ENCODE measurements around the gene H2BK1. TPM values are rescaled to one million over a fixed set of nuclear protein-coding genes. Genes with fewer than 3 reads are reported as not detected.

The H2BK1 gene
- total and polyA plus RNA-seq, 2 of the 13 experiments (the other 11 are each of a cell fraction or from before 2014, with no cell fraction given): not detected

DNA sequence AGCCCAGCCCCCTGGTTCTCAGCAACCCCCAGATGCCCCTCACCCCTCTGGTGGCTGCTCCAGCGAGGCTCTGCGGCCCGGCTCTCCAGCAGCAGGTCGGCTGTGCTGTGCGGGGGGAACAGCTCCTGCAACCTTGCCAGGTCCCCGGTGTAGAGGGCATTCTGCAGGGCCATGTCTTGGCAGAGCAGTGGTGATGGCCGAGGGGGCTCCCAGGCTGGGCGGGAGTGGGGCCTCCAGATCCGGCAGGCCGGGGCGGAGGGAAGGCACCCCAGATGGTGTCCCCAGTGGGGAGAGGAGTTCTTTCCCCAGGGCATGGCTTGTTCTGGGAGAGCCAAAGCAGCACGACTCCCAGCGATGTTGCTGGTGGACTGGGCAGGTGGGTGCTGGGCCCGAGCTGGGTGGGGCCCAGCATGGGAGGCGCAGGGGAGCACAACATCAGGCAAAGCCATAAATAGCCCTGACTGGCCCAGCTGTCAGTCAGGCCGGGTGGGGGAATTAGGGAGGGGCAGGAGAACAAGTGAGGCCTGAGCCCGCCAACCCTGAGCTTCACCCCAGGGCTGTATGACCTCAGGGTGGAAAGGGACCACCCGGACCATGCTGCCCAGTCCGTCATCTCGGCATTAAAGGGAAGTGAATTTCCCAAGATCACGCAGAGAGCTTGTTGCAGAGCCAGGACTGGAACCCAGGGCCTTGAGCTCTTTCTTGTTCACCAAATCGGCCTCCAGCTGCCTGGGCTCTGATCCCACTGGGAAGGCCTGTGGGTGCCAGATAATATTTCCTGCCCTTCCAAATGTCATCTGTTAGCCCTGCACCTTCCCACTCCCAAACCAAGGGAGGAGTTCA lies 22.7 kb downstream of the H2BK1 start:
- FAIRE-seq: no peak
- BruUV-seq (replicated peaks): no TSS peak
- Histone ChIP-seq H3K9ac (ENCODE audit: insufficient read depth, low read depth, low read length) (no peak overlapping the region), H3K4me1 (ENCODE audit: insufficient read depth, low read length) (no peaks in the 10 kb centered on the region), H3K4me2 (ENCODE audit: low read depth, low read length) (no peak overlapping the region), H3K27ac (ENCODE audit: extremely low read length, insufficient read depth, low read length) (no peak overlapping the region), H4K20me1 (ENCODE audit: insufficient read depth, low read length) (no peaks in the 10 kb centered on the region), H2AFZ (ENCODE audit: low read length) (no peak overlapping the region), H3K79me2 (ENCODE audit: insufficient read depth, low read length) (no peaks in the 10 kb centered on the region), H3K9me3 (ENCODE audit: low read length) (no peaks in the 10 kb centered on the region), H3K36me3 (replicated peaks in 1 of 2; ENCODE audit: control insufficient read depth in 1 of 2, insufficient read depth in 2 of 2, low read length in 2 of 2) (no peaks in the 10 kb centered on the region), H3K4me3 (replicated peaks in 1 of 3; ENCODE audit: insufficient read depth in 1 of 3, low read depth in 2 of 3, low read length in 3 of 3) (no peak overlapping the region), H3K27me3 (ENCODE audit: control insufficient read depth in 1 of 2, insufficient read depth in 2 of 2, low read length in 2 of 2) (peaks cover 3 to 42% of the 10 kb centered on the region in 2 experiments; a peak in 3 of 5 replicates)
- WGBS (ENCODE audit: low lambda C conversion rate): 38% methylated on average over 15 of the region's 22 CpGs
- intact Hi-C loops (cut with micrococcal nuclease; ENCODE audit: unreplicated experiment): no loop called here
- ATAC-seq: peak; percentile 10; the same call in 1 of the 3 replicates
- in situ Hi-C loops (cut with HindIII; ENCODE audit: extremely low pct_ligation_motif_present, low pct_unique_long_range_greater_than_20kb): no loop called here
- POLR2A ChIA-PET: no interaction called here
- CTCF ChIA-PET (ENCODE audit: low intra/inter-chr PET ratio, low total read pairs): no interaction called here
- no peak for DNase-seq (ENCODE audit: low spot score)
- TF ChIP-seq ZNF484 (CRISPR knock-in tag; IDR thresholded peaks at IDR 0.05; ENCODE audit: borderline replicate concordance, low read depth): no peak
- no peak for TF ChIP-seq FOSL2 (CRISPR knock-in tag; IDR thresholded peaks at IDR 0.05)
- TF ChIP-seq, protein P1, sequence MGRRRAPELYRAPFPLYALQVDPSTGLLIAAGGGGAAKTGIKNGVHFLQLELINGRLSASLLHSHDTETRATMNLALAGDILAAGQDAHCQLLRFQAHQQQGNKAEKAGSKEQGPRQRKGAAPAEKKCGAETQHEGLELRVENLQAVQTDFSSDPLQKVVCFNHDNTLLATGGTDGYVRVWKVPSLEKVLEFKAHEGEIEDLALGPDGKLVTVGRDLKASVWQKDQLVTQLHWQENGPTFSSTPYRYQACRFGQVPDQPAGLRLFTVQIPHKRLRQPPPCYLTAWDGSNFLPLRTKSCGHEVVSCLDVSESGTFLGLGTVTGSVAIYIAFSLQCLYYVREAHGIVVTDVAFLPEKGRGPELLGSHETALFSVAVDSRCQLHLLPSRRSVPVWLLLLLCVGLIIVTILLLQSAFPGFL (CRISPR knock-in tag; IDR thresholded peaks at IDR 0.05): no peak
- TF ChIP-seq, protein P2, sequence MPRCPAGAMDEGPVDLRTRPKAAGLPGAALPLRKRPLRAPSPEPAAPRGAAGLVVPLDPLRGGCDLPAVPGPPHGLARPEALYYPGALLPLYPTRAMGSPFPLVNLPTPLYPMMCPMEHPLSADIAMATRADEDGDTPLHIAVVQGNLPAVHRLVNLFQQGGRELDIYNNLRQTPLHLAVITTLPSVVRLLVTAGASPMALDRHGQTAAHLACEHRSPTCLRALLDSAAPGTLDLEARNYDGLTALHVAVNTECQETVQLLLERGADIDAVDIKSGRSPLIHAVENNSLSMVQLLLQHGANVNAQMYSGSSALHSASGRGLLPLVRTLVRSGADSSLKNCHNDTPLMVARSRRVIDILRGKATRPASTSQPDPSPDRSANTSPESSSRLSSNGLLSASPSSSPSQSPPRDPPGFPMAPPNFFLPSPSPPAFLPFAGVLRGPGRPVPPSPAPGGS (CRISPR knock-in tag; IDR thresholded peaks at IDR 0.05): no peak
- TF ChIP-seq ZNF550 (CRISPR knock-in tag; IDR thresholded peaks at IDR 0.05; ENCODE audit: borderline replicate concordance): no peak
- TF ChIP-seq ZMAT3 (CRISPR knock-in tag; conservative IDR thresholded peaks at IDR 0.05): no peak
- no peak for TF ChIP-seq ZNF235 (CRISPR knock-in tag; IDR thresholded peaks at IDR 0.05; ENCODE audit: borderline replicate concordance)
- no peak for TF ChIP-seq MIXL1 (CRISPR knock-in tag; IDR thresholded peaks at IDR 0.05)
- TF ChIP-seq NONO (IDR thresholded peaks at IDR 0.05): no peak
- TF ChIP-seq NONO (CRISPR knock-in tag; conservative IDR thresholded peaks at IDR 0.05): no peak
- TF ChIP-seq ZNF263 (CRISPR knock-in tag; IDR thresholded peaks at IDR 0.05): no peak
- TF ChIP-seq, protein P3, sequence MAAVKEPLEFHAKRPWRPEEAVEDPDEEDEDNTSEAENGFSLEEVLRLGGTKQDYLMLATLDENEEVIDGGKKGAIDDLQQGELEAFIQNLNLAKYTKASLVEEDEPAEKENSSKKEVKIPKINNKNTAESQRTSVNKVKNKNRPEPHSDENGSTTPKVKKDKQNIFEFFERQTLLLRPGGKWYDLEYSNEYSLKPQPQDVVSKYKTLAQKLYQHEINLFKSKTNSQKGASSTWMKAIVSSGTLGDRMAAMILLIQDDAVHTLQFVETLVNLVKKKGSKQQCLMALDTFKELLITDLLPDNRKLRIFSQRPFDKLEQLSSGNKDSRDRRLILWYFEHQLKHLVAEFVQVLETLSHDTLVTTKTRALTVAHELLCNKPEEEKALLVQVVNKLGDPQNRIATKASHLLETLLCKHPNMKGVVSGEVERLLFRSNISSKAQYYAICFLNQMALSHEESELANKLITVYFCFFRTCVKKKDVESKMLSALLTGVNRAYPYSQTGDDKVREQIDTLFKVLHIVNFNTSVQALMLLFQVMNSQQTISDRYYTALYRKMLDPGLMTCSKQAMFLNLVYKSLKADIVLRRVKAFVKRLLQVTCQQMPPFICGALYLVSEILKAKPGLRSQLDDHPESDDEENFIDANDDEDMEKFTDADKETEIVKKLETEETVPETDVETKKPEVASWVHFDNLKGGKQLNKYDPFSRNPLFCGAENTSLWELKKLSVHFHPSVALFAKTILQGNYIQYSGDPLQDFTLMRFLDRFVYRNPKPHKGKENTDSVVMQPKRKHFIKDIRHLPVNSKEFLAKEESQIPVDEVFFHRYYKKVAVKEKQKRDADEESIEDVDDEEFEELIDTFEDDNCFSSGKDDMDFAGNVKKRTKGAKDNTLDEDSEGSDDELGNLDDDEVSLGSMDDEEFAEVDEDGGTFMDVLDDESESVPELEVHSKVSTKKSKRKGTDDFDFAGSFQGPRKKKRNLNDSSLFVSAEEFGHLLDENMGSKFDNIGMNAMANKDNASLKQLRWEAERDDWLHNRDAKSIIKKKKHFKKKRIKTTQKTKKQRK (IDR thresholded peaks at IDR 0.05; ENCODE audit: low read length): no peak
- TF ChIP-seq ZNF749 (CRISPR knock-in tag; IDR thresholded peaks at IDR 0.05; ENCODE audit: borderline replicate concordance): no peak
- TF ChIP-seq ZNF777 (CRISPR knock-in tag; IDR thresholded peaks at IDR 0.05): no peak
- no peak for TF ChIP-seq NBN (conservative IDR thresholded peaks at IDR 0.05)
- no peak for TF ChIP-seq ZNF12 (CRISPR knock-in tag; IDR thresholded peaks at IDR 0.05)
- TF ChIP-seq SMYD3 (CRISPR knock-in tag; IDR thresholded peaks at IDR 0.05): no peak
- TF ChIP-seq, protein P4, sequence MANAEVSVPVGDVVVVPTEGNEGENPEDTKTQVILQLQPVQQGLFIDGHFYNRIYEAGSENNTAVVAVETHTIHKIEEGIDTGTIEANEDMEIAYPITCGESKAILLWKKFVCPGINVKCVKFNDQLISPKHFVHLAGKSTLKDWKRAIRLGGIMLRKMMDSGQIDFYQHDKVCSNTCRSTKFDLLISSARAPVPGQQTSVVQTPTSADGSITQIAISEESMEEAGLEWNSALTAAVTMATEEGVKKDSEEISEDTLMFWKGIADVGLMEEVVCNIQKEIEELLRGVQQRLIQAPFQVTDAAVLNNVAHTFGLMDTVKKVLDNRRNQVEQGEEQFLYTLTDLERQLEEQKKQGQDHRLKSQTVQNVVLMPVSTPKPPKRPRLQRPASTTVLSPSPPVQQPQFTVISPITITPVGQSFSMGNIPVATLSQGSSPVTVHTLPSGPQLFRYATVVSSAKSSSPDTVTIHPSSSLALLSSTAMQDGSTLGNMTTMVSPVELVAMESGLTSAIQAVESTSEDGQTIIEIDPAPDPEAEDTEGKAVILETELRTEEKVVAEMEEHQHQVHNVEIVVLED (CRISPR knock-in tag; IDR thresholded peaks at IDR 0.05; ENCODE audit: borderline replicate concordance): no peak
